HEK293T (cell line): ENCODE data around the gene CELSR1.

Experiments
- CTCF ChIA-PET: fragments of 350-600 bp; formaldehyde crosslinking; extraction: SDS; loops from one replicate; lab custom pipeline; 2021; ENCODE audit warnings: antibody characterized with exemption, inconsistent platforms; lab: Yijun Ruan, JAX
- POLR2A ChIA-PET: fragments of 350-600 bp; formaldehyde crosslinking; extraction: SDS; loops from one replicate; lab custom pipeline; 2020; ENCODE audit warnings: antibody characterized with exemption, inconsistent platforms; lab: Yijun Ruan, JAX
- DNase-seq: peaks from one replicate; pipeline ENCODE4 v3.0.0; 2012; ENCODE audit warnings: mixed read lengths; ENCODE audit errors: extremely low spot score
- ARNT ChIP-seq: fragments of 450-650 bp; IDR thresholded peaks from 2 replicates; pipeline ENCODE4 v1.6.1; 2017; ENCODE audit warnings: mild to moderate bottlenecking
- BHLHE40 ChIP-seq: fragments of 450-650 bp; IDR thresholded peaks from 2 replicates; pipeline ENCODE4 v1.6.1; 2016; ENCODE audit warnings: mild to moderate bottlenecking, moderate library complexity, borderline replicate concordance
- CTBP1 ChIP-seq: fragments of 450-650 bp; IDR thresholded peaks from 2 replicates; pipeline ENCODE4 v1.6.1; 2016; ENCODE audit warnings: borderline replicate concordance
- ELF4 ChIP-seq: fragments of 450-650 bp; IDR thresholded peaks from 2 replicates; pipeline ENCODE4 v1.6.1; 2017; ENCODE audit warnings: antibody characterized with exemption
- FOXA1 ChIP-seq: fragments of 450-650 bp; IDR thresholded peaks from 2 replicates; pipeline ENCODE4 v1.6.1; 2016; ENCODE audit warnings: mild to moderate bottlenecking
- FOXK2 ChIP-seq: fragments of 450-650 bp; IDR thresholded peaks from 2 replicates; pipeline ENCODE4 v1.6.1; 2016; ENCODE audit warnings: mild to moderate bottlenecking
- FOXM1 ChIP-seq: fragments of 450-650 bp; IDR thresholded peaks from 2 replicates; pipeline ENCODE4 v1.6.1; 2017; ENCODE audit warnings: mild to moderate bottlenecking, borderline replicate concordance
- HDGF ChIP-seq: fragments of 450-650 bp; IDR thresholded peaks from 2 replicates; pipeline ENCODE4 v1.6.1; 2017; ENCODE audit warnings: antibody characterized with exemption, borderline replicate concordance
- L3MBTL2 ChIP-seq: fragments of 450-650 bp; conservative IDR thresholded peaks from 2 replicates; pipeline ENCODE4 v1.6.1; 2016; ENCODE audit warnings: mild to moderate bottlenecking
- LEF1 ChIP-seq: fragments of 450-650 bp; IDR thresholded peaks from 2 replicates; pipeline ENCODE4 v1.6.1; 2017; ENCODE audit warnings: mild to moderate bottlenecking, borderline replicate concordance
- NFRKB ChIP-seq: fragments of 450-650 bp; IDR thresholded peaks from 2 replicates; pipeline ENCODE4 v1.6.1; 2016; ENCODE audit warnings: mild to moderate bottlenecking, moderate library complexity
- SP1 ChIP-seq: fragments of 450-650 bp; IDR thresholded peaks from 2 replicates; pipeline ENCODE4 v1.6.1; 2017
- SUZ12 ChIP-seq: fragments of 450-650 bp; IDR thresholded peaks from 2 replicates; pipeline ENCODE4 v1.6.1; 2016; ENCODE audit warnings: mild to moderate bottlenecking
- TARDBP ChIP-seq: fragments of 450-650 bp; IDR thresholded peaks from 2 replicates; pipeline ENCODE4 v1.6.1; 2016
- ZNF384 ChIP-seq: fragments of 450-650 bp; IDR thresholded peaks from 2 replicates; pipeline ENCODE4 v1.6.1; 2016
- TF ChIP-seq, protein P1 (sequence below): fragments of 450-650 bp; IDR thresholded peaks from 2 replicates; pipeline ENCODE4 v1.6.1; 2016

Gene CELSR1

DNA sequence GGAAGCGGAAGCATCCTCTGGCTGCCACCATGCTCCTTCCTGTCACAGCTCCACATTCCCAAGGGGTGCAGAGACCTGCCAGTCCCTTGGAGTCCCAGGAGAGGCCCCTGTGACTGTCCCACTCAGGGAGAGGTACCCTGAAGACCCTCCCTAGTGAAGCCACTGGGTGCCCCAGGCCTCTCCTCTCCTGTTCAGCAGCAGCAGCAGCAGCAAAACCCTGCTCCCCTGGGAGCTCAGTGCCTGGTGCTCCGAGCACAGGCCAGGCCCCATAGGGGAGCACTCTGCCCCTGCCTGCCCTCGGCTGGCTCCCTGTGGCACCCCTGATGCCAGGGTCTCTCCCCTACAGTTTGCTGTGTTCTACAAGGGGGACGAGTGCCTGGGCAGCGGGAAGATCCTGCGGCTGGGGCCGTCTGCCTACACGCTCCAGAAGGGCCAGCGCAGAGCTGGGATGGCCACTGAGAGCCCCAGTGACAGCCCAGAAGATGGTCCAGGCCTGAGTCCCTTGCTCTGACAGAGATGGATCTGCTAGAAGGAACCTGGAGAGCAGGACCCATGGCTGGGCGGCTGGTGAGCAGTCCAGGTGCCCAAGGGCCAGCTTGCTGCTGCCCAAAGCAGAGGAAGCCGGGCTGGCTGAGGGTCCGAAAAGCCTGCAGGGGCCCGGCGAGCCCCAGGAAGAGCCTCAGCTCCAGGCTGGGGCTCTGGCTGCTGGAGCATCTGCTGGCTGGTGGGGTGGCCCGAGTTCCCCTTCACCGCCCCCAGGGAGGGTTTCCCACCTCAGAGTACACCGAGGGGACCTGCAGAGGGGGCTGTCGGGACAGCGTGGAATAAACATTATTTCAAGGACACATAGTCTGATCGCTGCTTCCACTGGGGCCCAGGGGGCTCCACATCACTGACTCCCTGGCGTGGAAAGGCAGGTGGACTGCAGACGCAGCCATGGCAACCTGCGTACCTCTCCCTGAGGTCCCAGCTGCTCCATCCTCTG, 180.6 kb downstream of the CELSR1 start:
- ChIA-PET CTCF (interaction anchor here (1.5 to 2.5 kb wide), 3 partner anchors 11 to 191 kb away, joined by 3 to 6 read pairs (median 5); no protein-coding TSS in a partner anchor), POLR2A (interaction anchor here (0.8 to 1.0 kb wide), 2 partner anchors 16 to 186 kb away, joined by 3 read pairs; no protein-coding TSS in a partner anchor)
- DNase-seq, result no peak
- no peak for TF ChIP-seq BHLHE40
- no peak for TF ChIP-seq SUZ12
- TF ChIP-seq SP1, result no peak
- no peak for TF ChIP-seq FOXK2
- TF ChIP-seq, protein P1, sequence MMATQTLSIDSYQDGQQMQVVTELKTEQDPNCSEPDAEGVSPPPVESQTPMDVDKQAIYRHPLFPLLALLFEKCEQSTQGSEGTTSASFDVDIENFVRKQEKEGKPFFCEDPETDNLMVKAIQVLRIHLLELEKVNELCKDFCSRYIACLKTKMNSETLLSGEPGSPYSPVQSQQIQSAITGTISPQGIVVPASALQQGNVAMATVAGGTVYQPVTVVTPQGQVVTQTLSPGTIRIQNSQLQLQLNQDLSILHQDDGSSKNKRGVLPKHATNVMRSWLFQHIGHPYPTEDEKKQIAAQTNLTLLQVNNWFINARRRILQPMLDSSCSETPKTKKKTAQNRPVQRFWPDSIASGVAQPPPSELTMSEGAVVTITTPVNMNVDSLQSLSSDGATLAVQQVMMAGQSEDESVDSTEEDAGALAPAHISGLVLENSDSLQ, result no peak
- no peak for TF ChIP-seq TARDBP
- TF ChIP-seq HDGF, result no peak
- TF ChIP-seq FOXM1, result no peak
- no peak for TF ChIP-seq FOXA1
- TF ChIP-seq L3MBTL2, result no peak
- TF ChIP-seq ZNF384, result no peak

DNA sequence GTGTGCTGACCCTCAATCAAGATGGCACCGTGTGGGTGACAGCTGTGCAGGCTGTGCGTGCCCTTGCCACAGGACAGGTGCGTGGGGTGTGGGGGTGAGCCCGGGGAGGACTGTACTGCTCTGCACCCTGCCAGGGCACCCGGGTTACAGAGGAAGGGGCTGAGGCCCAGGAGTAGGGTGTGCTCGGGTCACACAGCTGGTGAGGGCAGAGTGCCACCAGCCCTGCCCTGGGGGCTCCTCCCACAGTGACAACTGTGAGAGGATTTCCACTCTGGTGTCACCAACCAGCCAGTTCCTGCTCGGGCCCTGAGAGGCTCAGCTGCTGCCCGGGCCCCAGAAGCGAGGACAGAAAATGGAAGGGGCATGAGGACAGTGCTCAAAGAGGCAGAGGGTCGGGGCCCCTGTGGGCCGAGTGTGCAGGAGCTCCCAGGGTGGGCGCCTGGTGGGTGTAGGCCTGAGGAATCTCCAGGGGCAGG, 181.4 kb downstream of the CELSR1 start:
- no peak for DNase-seq
- ChIA-PET CTCF (interaction anchor here (1.5 to 2.5 kb wide), 3 partner anchors 12 to 191 kb away, joined by 3 to 6 read pairs (median 5); no protein-coding TSS in a partner anchor), POLR2A (interaction anchor here (0.8 to 1.0 kb wide), 2 partner anchors 16 to 187 kb away, joined by 3 read pairs; no protein-coding TSS in a partner anchor)
- TF ChIP-seq TARDBP (no peak), FOXM1 (no peak), LEF1 (no peak), ELF4 (no peak), NFRKB (no peak), SP1 (no peak), FOXK2 (no peak), HDGF (no peak), L3MBTL2 (no peak), FOXA1 (no peak), ZNF384 (no peak), CTBP1 (no peak), ARNT (no peak), SUZ12 (no peak), BHLHE40 (no peak)
- TF ChIP-seq, protein P1, result no peak

DNA sequence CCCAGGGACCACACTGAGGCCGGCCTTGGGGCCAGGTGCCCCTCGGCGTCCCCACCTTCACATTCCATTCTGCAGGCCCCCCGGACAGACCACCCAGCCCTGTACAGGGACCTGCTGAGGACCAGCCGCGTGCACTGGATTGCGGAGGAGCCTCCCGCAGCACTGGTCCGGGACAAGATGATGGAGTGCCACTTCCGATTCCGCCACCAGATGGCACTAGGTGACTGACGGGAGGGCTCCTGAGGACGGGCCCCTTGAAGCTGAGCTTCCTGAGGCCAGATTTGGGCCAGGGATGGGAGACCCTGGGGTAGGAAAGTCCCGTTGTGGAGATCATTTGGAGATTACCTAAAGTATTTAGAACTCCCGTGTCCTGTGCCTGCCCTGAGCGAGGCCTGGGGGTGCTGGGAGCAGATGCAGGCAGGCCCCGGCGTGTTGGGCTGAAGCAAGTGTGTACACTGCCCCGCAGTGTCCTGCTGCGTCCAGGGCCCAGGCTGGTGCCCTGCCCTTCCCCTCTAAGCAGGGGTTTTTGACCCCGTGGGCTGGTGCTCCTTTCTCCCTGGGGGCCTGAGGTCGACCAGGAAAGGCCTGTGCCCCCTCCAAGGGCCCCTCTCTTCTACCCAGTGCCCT, 181.9 kb downstream of the CELSR1 start:
- ChIA-PET POLR2A (no interaction called here), CTCF (interaction anchor here (0.5 to 2.5 kb wide), 4 partner anchors 12 to 349 kb away, joined by 3 to 6 read pairs (median 4); no protein-coding TSS in a partner anchor)
- peak; percentile 84 for DNase-seq
- TF ChIP-seq CTBP1, result no peak
- TF ChIP-seq, protein P1, result peak; percentile 67

DNA sequence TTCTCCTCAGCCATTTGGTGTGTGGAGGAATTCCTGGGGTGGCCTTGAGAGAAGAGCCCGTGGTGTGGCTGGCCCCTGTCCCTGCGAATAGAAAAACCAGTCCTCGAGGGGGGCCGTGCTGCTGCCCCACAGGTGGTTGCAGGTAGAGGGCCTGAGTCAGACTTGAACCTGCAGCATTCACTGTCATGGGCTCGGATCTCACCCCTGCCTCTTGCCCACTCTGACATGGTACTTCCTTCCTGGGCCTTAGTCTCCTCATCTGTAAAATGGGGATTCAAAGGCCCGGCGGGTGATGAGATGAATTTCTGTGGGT, 182.5 kb downstream of the CELSR1 start:
- CTCF ChIA-PET, result interaction anchor here (0.5 to 1.8 kb wide), 3 partner anchors 13 to 349 kb away, joined by 3 to 6 read pairs (median 3); no protein-coding TSS in a partner anchor
- POLR2A ChIA-PET, result no interaction called here

More for the DNA sequence above, 182.5 kb downstream of the CELSR1 start:
- DNase-seq, result no peak
- TF ChIP-seq FOXK2, result no peak
- no peak for TF ChIP-seq FOXA1
- TF ChIP-seq, protein P1, result no peak
- no peak for TF ChIP-seq SP1
- no peak for TF ChIP-seq ZNF384
- no peak for TF ChIP-seq ELF4
- no peak for TF ChIP-seq FOXM1
- no peak for TF ChIP-seq L3MBTL2
- TF ChIP-seq BHLHE40, result no peak
